Measurements from ENCODE around the gene MTIF3.
A peak's percentile ranks its signal among the peaks of the same experiment; 100 is the strongest.

MTIF3 gene

GRCh38 chr13:27483421-27483820, 33.1 kb upstream of the MTIF3 start:
- no peak for DNase-seq (ENCODE audit: low read depth, low spot score)
- Histone ChIP-seq H3K27ac (no peak overlapping the region), H3K9ac (ENCODE audit: insufficient read length) (no peak overlapping the region)

DNA sequence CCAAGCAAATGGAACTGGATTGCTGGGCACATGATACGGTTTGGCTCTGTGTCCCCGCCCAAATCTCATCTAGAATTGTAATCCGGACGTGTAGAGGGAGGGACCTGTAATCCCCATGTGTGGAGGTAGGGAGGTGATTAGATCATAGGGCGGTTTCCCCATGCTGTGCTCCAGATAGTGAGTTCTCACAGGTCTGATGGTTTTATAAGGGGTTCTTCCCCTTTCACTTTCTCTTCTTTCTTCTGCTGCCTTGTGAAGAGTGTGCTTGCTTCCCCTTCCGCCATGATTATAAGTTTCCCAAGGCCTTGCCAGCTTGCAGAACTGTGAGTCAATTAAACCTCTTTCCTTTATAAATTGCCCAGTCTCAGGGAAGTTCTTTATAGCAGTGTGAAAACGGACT, 32.6 kb upstream of the MTIF3 start:
- no peaks in the 10 kb centered on the region for H3K36me3 ChIP-seq (ENCODE audit: insufficient read depth, low read length)
- H3K9ac ChIP-seq (ENCODE audit: insufficient read length), result no peak overlapping the region
- H3K27ac ChIP-seq, result no peak overlapping the region
- H3K9me3 ChIP-seq (ENCODE audit: low read depth, low read length), result no peaks in the 10 kb centered on the region
- no peak for DNase-seq (ENCODE audit: low read depth, low spot score)
- no peak overlapping the region for H3K4me3 ChIP-seq
- TF ChIP-seq EZH2 (IDR thresholded peaks at IDR 0.05), result no peak
- TF ChIP-seq POLR2AphosphoS5 (IDR thresholded peaks at IDR 0.05; ENCODE audit: borderline replicate concordance, low read depth, low read length), result no peak
- TF ChIP-seq FOXP2 (optimal IDR thresholded peaks at IDR 0.05; ENCODE audit: control extremely low read depth, extremely low read length, insufficient read depth), result no peak

More at GRCh38 chr13:27483421-27483820, 33.1 kb upstream of the MTIF3 start:
- no peaks in the 10 kb centered on the region for H3K9me3 ChIP-seq (ENCODE audit: low read depth, low read length)
- H3K36me3 ChIP-seq (ENCODE audit: insufficient read depth, low read length), result no peaks in the 10 kb centered on the region
- H3K4me3 ChIP-seq, result no peak overlapping the region
- TF ChIP-seq EZH2 (IDR thresholded peaks at IDR 0.05) (no peak), FOXP2 (optimal IDR thresholded peaks at IDR 0.05; ENCODE audit: control extremely low read depth, extremely low read length, insufficient read depth) (no peak), POLR2AphosphoS5 (IDR thresholded peaks at IDR 0.05; ENCODE audit: borderline replicate concordance, low read depth, low read length) (no peak)

DNA sequence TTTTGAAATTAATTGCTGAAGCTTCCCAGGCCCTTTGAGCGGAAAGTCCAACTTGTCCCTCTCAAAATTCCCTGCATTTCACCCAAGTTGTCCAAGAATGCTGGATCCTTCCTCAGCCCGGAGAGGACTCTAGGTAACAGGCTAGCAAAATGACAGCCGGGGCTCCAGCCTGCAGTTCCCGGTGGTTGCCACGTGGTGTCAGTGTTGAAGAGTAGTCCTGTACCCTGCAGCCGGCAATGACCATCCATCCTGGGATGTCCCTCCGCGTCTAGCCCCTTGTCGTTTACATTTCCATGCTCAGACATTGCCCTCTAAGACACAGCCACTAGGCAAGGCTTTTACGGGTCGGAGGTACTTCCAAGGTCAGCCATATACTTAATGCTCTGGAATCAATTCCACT, 31.4 kb upstream of the MTIF3 start:
- DNase-seq (ENCODE audit: low read depth, low spot score), result peak; percentile 3
- no peaks in the 10 kb centered on the region for H3K9me3 ChIP-seq (ENCODE audit: low read depth, low read length)
- H3K9ac ChIP-seq (ENCODE audit: insufficient read length), result no peak overlapping the region
- no peak overlapping the region for H3K4me3 ChIP-seq
- H3K36me3 ChIP-seq (ENCODE audit: insufficient read depth, low read length), result no peaks in the 10 kb centered on the region
- no peak for TF ChIP-seq POLR2AphosphoS5 (IDR thresholded peaks at IDR 0.05; ENCODE audit: borderline replicate concordance, low read depth, low read length)
- no peak for TF ChIP-seq FOXP2 (optimal IDR thresholded peaks at IDR 0.05; ENCODE audit: control extremely low read depth, extremely low read length, insufficient read depth)
- TF ChIP-seq EZH2 (IDR thresholded peaks at IDR 0.05), result no peak
- H3K27ac ChIP-seq, result no peak overlapping the region

- Histone ChIP-seq H3K9ac (ENCODE audit: insufficient read length) (no peak overlapping the region), H3K36me3 (ENCODE audit: insufficient read depth, low read length) (no peaks in the 10 kb centered on the region), H3K9me3 (ENCODE audit: low read depth, low read length) (no peaks in the 10 kb centered on the region), H3K27ac (no peak overlapping the region), H3K4me3 (no peak overlapping the region)
- no peak for DNase-seq (ENCODE audit: low read depth, low spot score)
- no peak for TF ChIP-seq POLR2AphosphoS5 (IDR thresholded peaks at IDR 0.05; ENCODE audit: borderline replicate concordance, low read depth, low read length)
- no peak for TF ChIP-seq FOXP2 (optimal IDR thresholded peaks at IDR 0.05; ENCODE audit: control extremely low read depth, extremely low read length, insufficient read depth)
- TF ChIP-seq EZH2 (IDR thresholded peaks at IDR 0.05), result no peak
These were observed 26.8 kb upstream of the MTIF3 start for GRCh38 chr13:27476943-27477703.

GRCh38 chr13:27474751-27475268, 24.4 kb upstream of the MTIF3 start:
- Histone ChIP-seq H3K36me3 (ENCODE audit: insufficient read depth, low read length) (no peaks in the 10 kb centered on the region), H3K9ac (ENCODE audit: insufficient read length) (no peak overlapping the region), H3K4me3 (no peak overlapping the region), H3K9me3 (ENCODE audit: low read depth, low read length) (no peaks in the 10 kb centered on the region), H3K27ac (no peak overlapping the region)
- DNase-seq (ENCODE audit: low read depth, low spot score), result no peak
- TF ChIP-seq EZH2 (IDR thresholded peaks at IDR 0.05) (no peak), POLR2AphosphoS5 (IDR thresholded peaks at IDR 0.05; ENCODE audit: borderline replicate concordance, low read depth, low read length) (no peak), FOXP2 (optimal IDR thresholded peaks at IDR 0.05; ENCODE audit: control extremely low read depth, extremely low read length, insufficient read depth) (no peak)

GRCh38 chr13:27472941-27473340, 22.6 kb upstream of the MTIF3 start:
- Histone ChIP-seq H3K36me3 (ENCODE audit: insufficient read depth, low read length) (no peaks in the 10 kb centered on the region), H3K9ac (ENCODE audit: insufficient read length) (no peak overlapping the region), H3K4me3 (no peak overlapping the region), H3K27ac (no peak overlapping the region), H3K9me3 (ENCODE audit: low read depth, low read length) (no peaks in the 10 kb centered on the region)
- DNase-seq (ENCODE audit: low read depth, low spot score), result no peak
- TF ChIP-seq FOXP2 (optimal IDR thresholded peaks at IDR 0.05; ENCODE audit: control extremely low read depth, extremely low read length, insufficient read depth), result no peak
- no peak for TF ChIP-seq POLR2AphosphoS5 (IDR thresholded peaks at IDR 0.05; ENCODE audit: borderline replicate concordance, low read depth, low read length)
- no peak for TF ChIP-seq EZH2 (IDR thresholded peaks at IDR 0.05)

- H3K9me3 ChIP-seq (ENCODE audit: low read depth, low read length), result no peaks in the 10 kb centered on the region
- H3K36me3 ChIP-seq (ENCODE audit: insufficient read depth, low read length), result no peaks in the 10 kb centered on the region
- no peak for TF ChIP-seq POLR2AphosphoS5 (IDR thresholded peaks at IDR 0.05; ENCODE audit: borderline replicate concordance, low read depth, low read length)
- no peak for TF ChIP-seq FOXP2 (optimal IDR thresholded peaks at IDR 0.05; ENCODE audit: control extremely low read depth, extremely low read length, insufficient read depth)
- no peak for TF ChIP-seq EZH2 (IDR thresholded peaks at IDR 0.05)
- H3K9ac ChIP-seq (ENCODE audit: insufficient read length), result no peak overlapping the region
- DNase-seq (ENCODE audit: low read depth, low spot score), result no peak
- no peak overlapping the region for H3K27ac ChIP-seq
- H3K4me3 ChIP-seq, result no peak overlapping the region
These were observed 22.1 kb upstream of the MTIF3 start for GRCh38 chr13:27472441-27472840.

- Histone ChIP-seq H3K36me3 (ENCODE audit: insufficient read depth, low read length) (no peaks in the 10 kb centered on the region), H3K9me3 (ENCODE audit: low read depth, low read length) (no peaks in the 10 kb centered on the region), H3K4me3 (no peak overlapping the region), H3K9ac (ENCODE audit: insufficient read length) (no peak overlapping the region), H3K27ac (no peak overlapping the region)
- DNase-seq (ENCODE audit: low read depth, low spot score), result no peak
- TF ChIP-seq POLR2AphosphoS5 (IDR thresholded peaks at IDR 0.05; ENCODE audit: borderline replicate concordance, low read depth, low read length) (no peak), EZH2 (IDR thresholded peaks at IDR 0.05) (no peak), FOXP2 (optimal IDR thresholded peaks at IDR 0.05; ENCODE audit: control extremely low read depth, extremely low read length, insufficient read depth) (no peak)
These were observed 19.9 kb upstream of the MTIF3 start for GRCh38 chr13:27470075-27470820.

All from SK-N-MC (cell line).